Ishikawa (cell line): ENCODE measurements around the gene ZNF844.

ENCODE experiments used
- CREB1 ChIP-seq: IDR thresholded peaks from 2 replicates; pipeline ENCODE4 v1.6.1; 2012; ENCODE audit warnings: low read depth
- EP300 ChIP-seq: IDR thresholded peaks from 2 replicates; pipeline ENCODE4 v1.6.1; 2012; ENCODE audit warnings: borderline replicate concordance
- RAD21 ChIP-seq: IDR thresholded peaks from 2 replicates; pipeline ENCODE4 v1.6.1; 2012; ENCODE audit warnings: low read depth
- REST ChIP-seq: IDR thresholded peaks from 2 replicates; pipeline ENCODE4 v1.6.1; 2012; ENCODE audit warnings: low read depth, mild to moderate bottlenecking
- TAF1 ChIP-seq: IDR thresholded peaks from 2 replicates; pipeline ENCODE4 v1.6.1; 2012; ENCODE audit warnings: low read depth, mild to moderate bottlenecking
- USF1 ChIP-seq: IDR thresholded peaks from 2 replicates; pipeline ENCODE4 v1.6.1; 2012

GRCh38 chr19:12035220-12036172, 29.0 kb upstream of the ZNF844 start, which contains the start of gene ZNF433:
- TF ChIP-seq EP300, result no peak; the same call in 1 of the 2 replicates
- TF ChIP-seq RAD21, result no peak
- TF ChIP-seq REST, result no peak
- TF ChIP-seq USF1, result no peak
- peak; percentile 69 for TF ChIP-seq TAF1
- no peak for TF ChIP-seq CREB1
